Natural killer cell (primary cell): ENCODE measurements around the gene MCOLN1. TPM values are rescaled to one million over a fixed set of nuclear protein-coding genes. Genes with fewer than 3 reads are reported as not detected.

Experiments used
- ATAC-seq, 3 donors: fragments of 150-1000 bp in 2 of 3; fragments of 200-7000 bp in 1 of 3; cut with Tn5 transposase; 1 replicate in 1 of 3; 2 replicates in 2 of 3; pipeline ENCODE4 v1.10.0; 2021; ENCODE audit warnings: mild to moderate bottlenecking in 2 of 3, moderate library complexity in 2 of 3
- DNase-seq, 2 donors: peaks; one replicate each; pipeline versions ENCODE4 v3.0.0 to v3.0.0-alpha.2; 2013 to 2021; ENCODE audit warnings: mixed read lengths in 1 of 2
- H3K27ac ChIP-seq: one replicate; pipeline ENCODE4 v1.5.1; 2013; ENCODE audit warnings: mild to moderate bottlenecking, low read length
- H3K27me3 ChIP-seq: one replicate; pipeline ENCODE4 v1.6.1; 2013; ENCODE audit warnings: low read length; ENCODE audit not compliant: control insufficient read depth, insufficient read depth
- H3K36me3 ChIP-seq: one replicate; pipeline ENCODE4 v1.6.1; 2013; ENCODE audit warnings: low read length; ENCODE audit not compliant: control insufficient read depth, insufficient read depth
- H3K4me1 ChIP-seq: one replicate; pipeline ENCODE4 v1.6.1; 2013; ENCODE audit warnings: low read length; ENCODE audit not compliant: control insufficient read depth, insufficient read depth
- H3K4me3 ChIP-seq: one replicate; pipeline ENCODE4 v1.5.1; 2013; ENCODE audit warnings: low read length
- H3K9me3 ChIP-seq: one replicate; pipeline ENCODE4 v1.6.1; 2013; ENCODE audit warnings: low read length; ENCODE audit not compliant: control insufficient read depth, insufficient read depth
- H3K27ac Mint-ChIP-seq, 2 donors: one replicate each; pipeline ENCODE4 v1.8.0; 2022; ENCODE audit warnings: mild to moderate bottlenecking in 2 of 2, mixed read lengths in 2 of 2, moderate library complexity in 1 of 2
- H3K27me3 Mint-ChIP-seq, 2 donors: one replicate each; pipeline ENCODE4 v1.8.0; 2022; ENCODE audit warnings: low read depth in 2 of 2, mixed read lengths in 2 of 2
- H3K36me3 Mint-ChIP-seq: one replicate; pipeline ENCODE4 v1.8.0; 2022; ENCODE audit warnings: mixed read lengths
- H3K4me1 Mint-ChIP-seq, 2 donors: one replicate each; pipeline ENCODE4 v1.8.0; 2022; ENCODE audit warnings: mixed read lengths in 2 of 2
- H3K4me3 Mint-ChIP-seq: one replicate; pipeline ENCODE4 v1.8.0; 2022; ENCODE audit warnings: mild to moderate bottlenecking, moderate library complexity, mixed read lengths
- H3K9me3 Mint-ChIP-seq, 2 donors: one replicate each; pipeline ENCODE4 v1.8.0; 2022; ENCODE audit warnings: mixed read lengths in 2 of 2
- CTCF ChIP-seq: fragments of 200-600 bp; IDR thresholded peaks from one replicate; pipeline ENCODE4 v1.8.0; 2022; ENCODE audit warnings: antibody characterized with exemption
- WGBS: methylation state at CpG from one replicate; pipeline ENCODE4 v1.1.7; 2013; ENCODE audit warnings: missing lambda C conversion rate; ENCODE audit not compliant: insufficient coverage; 5-methylcytosine and 5-hydroxymethylcytosine counted together
- intact Hi-C: fragments of 100-400 bp; cut with micrococcal nuclease; formaldehyde crosslinking; loops from one replicate; pipeline ENCODE4 v1.14.2; 2022
- total RNA-seq, 4 donors: library from RNA; stranded (reverse); fragments of 120-200 nt in 1 of 4; gene quantifications; one replicate each; pipeline versions ENCODE4 v1.2.3 to v1.2.4, GENCODE V29; 2013 to 2022

Gene MCOLN1
- total RNA-seq, 3 donors from 2014 or later (not counting 1 experiment from before 2014, with no cell fraction given) = 22.9 to 37.6 (median 27.8) TPM

DNA sequence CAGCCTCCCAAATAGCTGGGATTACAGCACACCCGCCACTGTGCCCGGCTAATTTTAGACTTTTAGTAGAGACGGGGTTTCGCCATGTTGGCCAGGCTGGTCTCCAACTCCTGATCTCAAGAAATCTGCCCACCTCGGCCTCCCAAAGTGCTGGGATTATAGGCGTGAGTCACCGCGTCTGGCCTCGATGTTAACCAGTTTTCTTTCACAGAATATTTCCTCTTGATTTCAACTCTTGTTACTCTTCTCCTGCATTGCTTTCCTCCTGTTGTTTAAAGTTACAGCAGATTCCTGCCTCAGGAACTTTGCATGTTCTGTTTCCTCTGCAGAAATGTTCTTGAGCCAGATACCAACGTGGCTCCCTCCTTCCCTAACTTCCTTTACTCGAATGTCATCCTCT lies 29.9 kb upstream of the MCOLN1 start:
- H3K27ac ChIP-seq = no peak overlapping the region
- peak overlapping the region; percentile 29 to 68 for H3K27ac Mint-ChIP-seq
- ATAC-seq (no peak), DNase-seq (no peak)
- no peaks in the 10 kb centered on the region for H3K27me3 ChIP-seq
- WGBS = 77% methylated on average over 11 of the region's 11 CpGs
- no peaks in the 10 kb centered on the region for H3K9me3 Mint-ChIP-seq
- H3K27me3 Mint-ChIP-seq = peaks cover 4 to 6% of the 10 kb centered on the region in 2 donors
- no peak overlapping the region for H3K4me3 ChIP-seq
- H3K36me3 ChIP-seq = no peaks in the 10 kb centered on the region
- H3K36me3 Mint-ChIP-seq = no peaks in the 10 kb centered on the region
- H3K4me1 Mint-ChIP-seq = peaks cover 11 to 22% of the 10 kb centered on the region in 2 donors
- no peak for TF ChIP-seq CTCF
- no peak overlapping the region for H3K4me3 Mint-ChIP-seq
- H3K9me3 ChIP-seq = no peaks in the 10 kb centered on the region
- peaks cover 19% of the 10 kb centered on the region for H3K4me1 ChIP-seq
- intact Hi-C loops = no loop called here

DNA sequence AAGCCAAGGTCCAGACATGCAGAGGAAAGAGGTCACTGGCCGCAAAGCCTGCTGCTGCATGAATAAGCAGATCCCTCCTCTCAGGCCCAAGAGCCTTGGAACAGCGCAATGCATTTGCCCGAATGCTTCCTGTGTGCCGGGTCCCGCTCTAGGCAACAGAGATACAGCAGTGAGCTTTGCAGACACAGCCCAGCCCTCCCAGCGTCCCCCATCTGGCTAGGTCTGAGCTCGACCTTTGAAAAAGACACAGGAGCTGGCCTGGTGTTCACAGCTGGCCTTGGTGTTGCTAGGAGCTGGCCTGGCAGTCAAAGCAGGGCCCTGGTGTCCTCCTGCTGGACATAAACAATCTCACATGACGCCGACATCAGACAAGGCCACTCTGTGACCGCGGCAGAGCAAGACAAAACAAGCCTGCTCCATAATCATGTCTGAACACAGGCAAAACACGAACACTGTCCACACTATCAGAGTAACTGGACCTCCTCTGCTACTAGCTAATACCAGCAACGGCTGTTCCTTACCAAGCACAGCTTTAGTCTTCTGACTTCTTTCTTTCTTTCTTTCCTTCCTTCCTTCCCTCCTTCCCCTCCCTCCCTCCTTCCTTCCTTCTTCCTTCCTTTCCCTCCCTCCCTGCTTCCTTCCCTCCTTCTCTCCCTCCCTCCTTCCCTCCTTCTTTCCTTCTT lies 27.9 kb upstream of the MCOLN1 start:
- Histone ChIP-seq H3K27ac (no peak overlapping the region), H3K9me3 (no peaks in the 10 kb centered on the region), H3K27me3 (no peaks in the 10 kb centered on the region), H3K4me3 (no peak overlapping the region), H3K36me3 (no peaks in the 10 kb centered on the region), H3K4me1 (peaks cover 8% of the 10 kb centered on the region)
- H3K36me3 Mint-ChIP-seq = no peaks in the 10 kb centered on the region
- WGBS = 86% methylated on average over 13 of the region's 13 CpGs
- no peaks in the 10 kb centered on the region for H3K9me3 Mint-ChIP-seq
- H3K4me3 Mint-ChIP-seq = no peak overlapping the region
- DNase-seq = no peak
- TF ChIP-seq CTCF = no peak
- H3K27ac Mint-ChIP-seq = no peak overlapping the region
- ATAC-seq = no peak
- peaks cover 5 to 16% of the 10 kb centered on the region in 2 donors for H3K4me1 Mint-ChIP-seq
- H3K27me3 Mint-ChIP-seq = peaks cover 12 to 15% of the 10 kb centered on the region in 2 donors
- intact Hi-C loops = no loop called here

DNA sequence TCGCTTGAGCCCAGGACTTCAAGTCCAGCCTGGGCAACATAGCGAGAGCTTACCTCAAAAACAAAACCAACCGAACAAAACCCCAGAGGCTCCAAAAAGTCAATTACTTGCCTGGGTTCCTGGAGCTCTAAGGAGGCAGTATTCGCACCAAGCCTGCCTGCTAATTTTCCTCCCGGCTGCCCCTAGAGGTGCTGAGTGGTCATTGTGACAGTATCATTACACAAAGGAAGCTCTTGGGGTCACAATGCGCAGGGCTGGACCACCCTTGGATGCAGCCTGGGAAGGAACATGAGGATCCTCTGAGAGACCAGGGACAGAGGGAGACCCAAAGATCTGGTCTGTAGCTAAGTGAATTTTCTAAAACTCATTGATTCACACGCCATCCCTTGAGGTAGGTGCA lies 25.1 kb upstream of the MCOLN1 start:
- no peaks in the 10 kb centered on the region for H3K36me3 ChIP-seq
- DNase-seq (no peak), ATAC-seq (peak in 1 of 3 donors; percentile 50)
- no peaks in the 10 kb centered on the region for H3K9me3 Mint-ChIP-seq
- H3K27ac ChIP-seq = no peak overlapping the region
- no peak overlapping the region for H3K27ac Mint-ChIP-seq
- H3K9me3 ChIP-seq = no peaks in the 10 kb centered on the region
- no peak overlapping the region for H3K4me3 Mint-ChIP-seq
- peaks cover 23 to 25% of the 10 kb centered on the region in 2 donors for H3K27me3 Mint-ChIP-seq
- H3K4me1 Mint-ChIP-seq = peaks cover 5 to 10% of the 10 kb centered on the region in 2 donors
- peak; percentile 15 for TF ChIP-seq CTCF
- intact Hi-C loops = no loop called here
- peaks cover 5% of the 10 kb centered on the region for H3K4me1 ChIP-seq
- H3K36me3 Mint-ChIP-seq = no peaks in the 10 kb centered on the region
- peaks cover 8% of the 10 kb centered on the region for H3K27me3 ChIP-seq
- no peak overlapping the region for H3K4me3 ChIP-seq
- WGBS = 54% methylated on average over 7 of the region's 7 CpGs
